Hematopoietic multipotent progenitor cell treated with erythropoietin and hydrocortisone succinate and interleukin-3 and kit ligand, for 8 days (in vitro differentiated cells): ENCODE measurements around the gene KRT34.
"Not testable (repeated sequence)": the region's sequence is repeated elsewhere in the genome, so short reads cannot be mapped to it uniquely, and the experiment has no call there.

Source experiments
- DNase-seq: peaks from one replicate; pipeline ENCODE4 v3.0.0-alpha.2; 2015

KRT34 gene

DNA sequence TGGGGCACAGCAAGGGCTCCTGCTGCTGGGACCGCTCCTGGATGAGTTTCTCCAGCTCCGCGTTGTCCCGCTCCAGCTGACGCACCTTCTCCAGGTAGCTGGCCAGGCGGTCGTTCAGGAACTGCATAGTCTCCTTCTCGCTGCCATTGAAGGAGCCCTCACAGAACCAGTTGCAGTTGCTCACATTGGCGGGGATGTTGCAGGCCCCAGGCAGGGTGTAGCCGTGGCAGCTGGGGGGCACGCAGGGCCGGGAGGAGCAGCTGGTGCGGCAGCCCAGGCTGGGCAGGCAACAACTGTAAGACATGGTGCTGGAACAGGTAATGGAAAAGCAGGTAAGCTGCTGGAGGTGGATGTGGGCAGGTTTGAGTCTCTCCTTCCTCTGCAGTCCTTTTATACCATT, at the start of gene KRT34:
Gene KRT34 (minus strand): TSS at position 364 of the 400 bp plus-strand sequence. CDS start 60 bp downstream, at position 304.
- not testable (repeated sequence) for DNase-seq

GRCh38 chr17:41430376-41430775, 48.3 kb upstream of the KRT34 start:
- not testable (repeated sequence) for DNase-seq

- DNase-seq = no peak
These were observed 47.6 kb upstream of the KRT34 start for GRCh38 chr17:41429667-41430066.

- no peak for DNase-seq
These were observed 46.6 kb upstream of the KRT34 start for GRCh38 chr17:41428591-41429291.

GRCh38 chr17:41424111-41424635, 42.1 kb upstream of the KRT34 start, which contains the start of gene KRT37:
Gene KRT37, minus strand, starts transcription at chr17:41424585. Its CDS starts 62 bp downstream, at chr17:41424523.
- no peak for DNase-seq

- not testable (repeated sequence) for DNase-seq
These were observed 40.5 kb upstream of the KRT34 start for GRCh38 chr17:41422586-41422985.

GRCh38 chr17:41421617-41422016, 39.5 kb upstream of the KRT34 start:
- no peak for DNase-seq

GRCh38 chr17:41421116-41421515, 39.0 kb upstream of the KRT34 start:
- no peak for DNase-seq

DNA sequence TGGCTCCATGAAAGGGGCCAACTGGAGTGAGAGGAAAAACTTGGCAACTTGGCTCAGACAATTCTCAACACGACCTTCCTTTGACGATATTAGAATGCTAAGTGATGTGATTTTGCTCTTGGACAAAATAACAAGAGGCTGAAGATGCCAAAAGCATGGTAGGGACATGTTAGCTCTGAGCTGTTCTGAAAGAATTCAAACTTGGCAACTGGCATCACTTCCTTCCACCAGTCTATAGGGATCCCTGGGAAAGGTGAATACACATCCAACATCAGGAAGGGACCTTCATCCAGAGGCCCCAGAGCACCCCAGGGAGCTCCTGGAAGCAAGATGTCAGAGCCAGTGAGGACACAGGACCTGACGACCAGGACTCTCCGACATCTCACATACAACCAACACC, 38.0 kb upstream of the KRT34 start:
- DNase-seq = no peak

- no peak for DNase-seq
These were observed 37.6 kb upstream of the KRT34 start for GRCh38 chr17:41419716-41420115.

GRCh38 chr17:41418116-41418860, 36.2 kb upstream of the KRT34 start:
- DNase-seq = no peak

GRCh38 chr17:41417576-41418015, 35.5 kb upstream of the KRT34 start:
- peak; percentile 2 for DNase-seq

GRCh38 chr17:41417127-41417526, 35.0 kb upstream of the KRT34 start:
- no peak for DNase-seq

DNA sequence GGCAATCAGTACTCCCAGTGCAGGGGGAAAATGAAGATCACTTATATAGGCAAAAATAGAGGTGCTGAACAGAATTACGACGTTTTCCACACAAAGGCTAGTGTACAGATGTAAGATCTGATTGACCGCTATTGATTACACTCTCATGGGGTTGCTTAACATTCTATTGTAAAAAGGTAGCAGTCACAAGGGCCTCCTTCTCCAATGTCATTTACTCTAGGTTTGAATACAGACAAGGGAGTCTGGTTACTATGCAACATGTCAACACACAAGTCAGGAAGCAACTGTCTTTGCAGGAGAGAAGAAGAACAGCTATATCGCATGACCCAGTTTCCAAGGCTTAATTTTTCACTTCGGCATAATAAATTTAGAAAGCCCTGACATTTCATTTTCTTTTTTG, 34.4 kb upstream of the KRT34 start:
- no peak for DNase-seq

GRCh38 chr17:41415833-41416335, 33.8 kb upstream of the KRT34 start:
- no peak for DNase-seq

GRCh38 chr17:41415411-41415810, 33.3 kb upstream of the KRT34 start:
- DNase-seq = no peak

GRCh38 chr17:41413982-41414381, 31.9 kb upstream of the KRT34 start:
- no peak for DNase-seq

DNA sequence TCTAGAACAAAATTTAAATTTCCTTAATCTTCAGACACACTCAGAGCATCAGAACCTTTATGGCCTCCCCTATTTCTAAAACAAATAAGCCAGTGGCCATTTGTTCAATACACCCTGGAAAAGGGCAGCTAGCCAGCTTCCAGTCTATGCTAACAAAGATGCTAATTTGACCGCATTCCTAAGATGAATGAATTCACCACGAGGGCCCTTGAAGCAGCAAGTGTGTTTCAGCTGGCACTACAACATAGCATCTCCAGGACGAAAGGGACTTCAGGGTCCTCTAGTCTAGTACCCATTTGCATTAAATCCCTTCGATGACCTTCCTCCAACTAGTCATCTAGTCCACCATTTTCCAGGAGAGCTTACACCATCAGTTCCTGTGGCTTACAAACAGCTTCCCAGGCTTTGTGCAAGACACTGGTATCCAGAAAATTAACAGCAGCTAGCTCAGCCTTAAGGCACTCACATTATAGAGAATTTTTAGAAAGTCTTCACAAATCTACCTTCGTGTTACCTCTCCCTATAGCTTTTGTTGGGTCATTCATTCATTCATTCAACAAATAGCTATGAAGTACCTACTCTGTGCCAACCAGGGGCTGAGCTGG, 31.3 kb upstream of the KRT34 start:
- DNase-seq = no peak

GRCh38 chr17:41411072-41411840, 29.1 kb upstream of the KRT34 start:
- DNase-seq = no peak

DNA sequence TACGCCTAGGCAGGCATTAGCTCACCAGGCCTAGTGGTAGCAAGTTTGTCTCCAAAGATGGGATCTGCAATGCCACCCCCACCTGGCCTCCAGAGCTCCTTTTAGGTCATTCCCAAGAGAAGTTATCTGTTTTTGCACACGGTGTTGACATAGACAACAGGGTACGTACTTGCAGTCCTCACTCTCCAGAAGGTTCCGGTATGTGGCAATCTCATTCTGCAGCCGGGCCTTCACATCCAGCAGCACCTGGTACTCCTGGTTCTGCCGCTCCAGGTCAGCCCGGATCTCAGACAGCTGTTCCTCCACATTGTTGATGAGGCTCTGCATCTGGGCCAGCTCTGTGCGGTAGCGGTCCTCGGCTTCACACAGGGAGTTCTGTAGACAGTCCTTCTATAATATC, 25.1 kb upstream of the KRT34 start:
- DNase-seq = no peak

DNA sequence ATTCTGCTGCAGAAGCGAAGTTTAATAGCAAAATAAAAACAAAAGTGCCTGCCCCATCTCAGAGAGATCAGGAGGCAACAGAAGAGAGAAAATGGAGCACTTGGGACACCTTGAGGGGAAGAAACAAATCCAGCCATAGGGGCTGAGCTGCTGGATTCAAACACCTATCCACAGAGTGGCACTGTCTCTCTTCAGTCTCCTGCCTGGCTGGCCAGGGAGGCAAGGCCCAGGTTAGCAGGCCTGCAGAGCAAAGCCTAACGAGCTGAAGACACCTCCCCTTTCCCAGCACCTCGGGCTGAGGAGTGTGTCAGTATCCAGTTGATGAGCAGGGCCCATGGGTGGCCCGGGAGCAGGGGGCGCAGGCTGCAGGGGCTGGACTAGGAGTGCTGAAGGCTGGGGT, 24.1 kb upstream of the KRT34 start:
- DNase-seq = no peak

GRCh38 chr17:41404024-41404671, 22.0 kb upstream of the KRT34 start:
- no peak for DNase-seq
